ENCODE results near the gene ABHD18. TPM values are rescaled to one million over a fixed set of nuclear protein-coding genes. Genes with fewer than 3 reads are reported as not detected.
"Not testable (repeated sequence)": the region's sequence is repeated elsewhere in the genome, so short reads cannot be mapped to it uniquely, and the experiment has no call there.

The ABHD18 gene
- total RNA-seq, 1 donor = 8.6 TPM

DNA sequence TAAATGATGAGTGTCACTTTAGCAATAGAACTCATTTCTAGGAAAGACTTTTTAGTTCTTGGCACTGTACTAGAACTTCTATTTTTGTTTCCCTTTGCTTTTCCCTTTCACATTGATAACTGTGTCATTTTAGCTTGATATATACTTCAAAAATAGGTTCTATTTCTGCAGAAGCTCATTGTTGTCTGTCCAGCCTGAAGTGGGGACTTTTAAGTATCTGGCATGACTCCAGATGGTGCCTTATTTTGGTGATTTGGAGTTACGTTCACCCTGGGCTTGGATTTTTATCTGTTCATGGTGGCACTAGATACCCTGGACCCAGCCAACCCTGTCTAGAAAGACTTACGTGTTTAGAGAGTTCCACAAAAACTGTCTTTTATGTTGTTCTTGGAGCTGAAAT, 3.4 kb downstream of the ABHD18 start:
- H3K4me3 ChIP-seq (ENCODE audit: low read depth, low read length) = no peak overlapping the region
- no peak for DNase-seq (ENCODE audit: low read depth)
- TF ChIP-seq CTCF (IDR thresholded peaks at IDR 0.05; ENCODE audit: insufficient read depth, low read depth, low read length) = no peak

GRCh38 chr4:127970925-127971324, 5.7 kb downstream of the ABHD18 start:
- not testable (repeated sequence) for H3K4me3 ChIP-seq (ENCODE audit: low read depth, low read length); DNase-seq (ENCODE audit: low read depth)

GRCh38 chr4:127975121-127975770, 10.0 kb downstream of the ABHD18 start:
- TF ChIP-seq CTCF (IDR thresholded peaks at IDR 0.05; ENCODE audit: insufficient read depth, low read depth, low read length) = no peak
- DNase-seq (ENCODE audit: low read depth) = peak; percentile 20
- no peak overlapping the region for H3K4me3 ChIP-seq (ENCODE audit: low read depth, low read length)

DNA sequence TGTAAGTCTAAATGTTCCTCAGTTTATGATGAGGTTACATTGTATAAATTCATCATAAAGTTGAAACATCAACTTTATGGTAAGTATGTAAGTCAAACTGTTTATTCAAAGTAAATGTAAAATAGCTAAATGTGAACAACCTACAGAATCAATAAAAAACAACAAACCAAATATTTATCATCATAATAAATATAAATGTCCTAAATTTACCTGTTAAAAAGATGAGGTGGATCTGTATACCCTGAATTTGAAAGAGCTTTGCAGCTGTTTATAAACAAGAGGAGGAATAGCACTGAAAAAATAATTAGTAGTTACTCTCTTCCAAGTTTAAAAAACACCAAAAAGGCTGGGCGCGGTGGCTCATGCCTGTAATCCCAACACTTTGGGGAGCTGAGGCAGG, 13.7 kb downstream of the ABHD18 start:
- no peak for TF ChIP-seq CTCF (IDR thresholded peaks at IDR 0.05; ENCODE audit: insufficient read depth, low read depth, low read length)
- no peak for DNase-seq (ENCODE audit: low read depth)
- H3K4me3 ChIP-seq (ENCODE audit: low read depth, low read length) = no peak overlapping the region

DNA sequence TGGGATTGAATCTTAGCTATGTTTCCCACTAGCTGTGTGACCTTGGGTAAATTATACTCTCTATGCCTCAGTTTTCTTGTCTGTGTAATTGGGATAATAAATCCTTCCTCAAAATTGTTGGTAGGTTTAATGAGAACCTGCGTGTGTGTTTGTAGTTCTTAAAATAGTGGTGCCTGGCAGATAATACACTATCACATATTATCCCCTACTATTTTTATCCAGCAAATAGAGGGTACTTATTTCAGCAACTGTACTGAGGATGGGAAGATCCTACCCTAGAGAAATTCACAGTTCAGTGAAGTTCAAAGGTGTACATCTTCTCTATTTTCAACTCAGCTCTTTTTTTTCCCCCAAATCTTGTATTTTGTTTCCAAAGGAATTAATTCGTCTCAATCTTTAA, 17.2 kb downstream of the ABHD18 start:
- no peak for DNase-seq (ENCODE audit: low read depth)
- no peak for TF ChIP-seq CTCF (IDR thresholded peaks at IDR 0.05; ENCODE audit: insufficient read depth, low read depth, low read length)
- H3K4me3 ChIP-seq (ENCODE audit: low read depth, low read length) = no peak overlapping the region

GRCh38 chr4:127985989-127986388, 20.8 kb downstream of the ABHD18 start:
- TF ChIP-seq CTCF (IDR thresholded peaks at IDR 0.05; ENCODE audit: insufficient read depth, low read depth, low read length) = peak; percentile 20
- DNase-seq (ENCODE audit: low read depth) = no peak
- no peak overlapping the region for H3K4me3 ChIP-seq (ENCODE audit: low read depth, low read length)

GRCh38 chr4:127988638-127989037, 23.4 kb downstream of the ABHD18 start:
- H3K4me3 ChIP-seq (ENCODE audit: low read depth, low read length) = no peak overlapping the region
- DNase-seq (ENCODE audit: low read depth) = no peak
- no peak for TF ChIP-seq CTCF (IDR thresholded peaks at IDR 0.05; ENCODE audit: insufficient read depth, low read depth, low read length)
